Osteocyte (in vitro differentiated cells): ENCODE results near the gene GABBR1. TPM values are rescaled to one million over a fixed set of nuclear protein-coding genes. Genes with fewer than 3 reads are reported as not detected.

ENCODE experiments used
- DNase-seq: peaks from one replicate; pipeline ENCODE4 v3.0.0; 2021; ENCODE audit warnings: mixed read lengths; ENCODE audit not compliant: unreplicated experiment; ENCODE audit errors: extremely low spot score
- H3K27ac Mint-ChIP-seq: one replicate; pipeline ENCODE4 v1.8.0; 2021; ENCODE audit warnings: mild to moderate bottlenecking, mixed read lengths; ENCODE audit not compliant: unreplicated experiment
- H3K27me3 Mint-ChIP-seq: one replicate; pipeline ENCODE4 v1.8.0; 2021; ENCODE audit warnings: mixed read lengths; ENCODE audit not compliant: unreplicated experiment
- H3K36me3 Mint-ChIP-seq: one replicate; pipeline ENCODE4 v1.8.0; 2021; ENCODE audit warnings: mixed read lengths; ENCODE audit not compliant: unreplicated experiment
- H3K4me1 Mint-ChIP-seq: one replicate; pipeline ENCODE4 v1.8.0; 2021; ENCODE audit warnings: mixed read lengths; ENCODE audit not compliant: unreplicated experiment
- H3K4me3 Mint-ChIP-seq: one replicate; pipeline ENCODE4 v1.8.0; 2021; ENCODE audit warnings: mild to moderate bottlenecking, moderate library complexity, mixed read lengths; ENCODE audit not compliant: unreplicated experiment
- H3K9me3 Mint-ChIP-seq: one replicate; pipeline ENCODE4 v1.8.0; 2021; ENCODE audit warnings: mixed read lengths; ENCODE audit not compliant: unreplicated experiment
- CTCF ChIP-seq: fragments of 200-600 bp; sonication (generic); IDR thresholded peaks from 2 replicates; pipeline ENCODE4 v1.5.0; 2021; ENCODE audit warnings: antibody characterized with exemption, mild to moderate bottlenecking, moderate library complexity
- total RNA-seq: library from RNA; stranded (reverse); gene quantifications from 2 replicates; pipeline ENCODE4 v1.2.1, GENCODE V29; 2021

The GABBR1 gene
- total RNA-seq, 1 donor from 2014 or later: 93.6 TPM

GRCh38 chr6:29593199-29593855 lies 39.7 kb downstream of the GABBR1 start:
- Mint-ChIP-seq H3K27ac (no peak overlapping the region), H3K9me3 (no peaks in the 10 kb centered on the region), H3K4me3 (no peak overlapping the region), H3K4me1 (no peaks in the 10 kb centered on the region), H3K27me3 (peaks cover 12% of the 10 kb centered on the region), H3K36me3 (no peaks in the 10 kb centered on the region)
- DNase-seq: no peak
- TF ChIP-seq CTCF: no peak

GRCh38 chr6:29591677-29592076 lies 41.3 kb downstream of the GABBR1 start:
- Mint-ChIP-seq H3K36me3 (no peaks in the 10 kb centered on the region), H3K27ac (no peak overlapping the region), H3K4me3 (no peak overlapping the region), H3K4me1 (no peaks in the 10 kb centered on the region), H3K27me3 (peaks cover 13% of the 10 kb centered on the region), H3K9me3 (no peaks in the 10 kb centered on the region)
- no peak for DNase-seq
- no peak for TF ChIP-seq CTCF

- no peak for TF ChIP-seq CTCF
Observed at GRCh38 chr6:29590218-29590808, 42.7 kb downstream of the GABBR1 start.

GRCh38 chr6:29589423-29590048 lies 43.4 kb downstream of the GABBR1 start:
- DNase-seq: no peak
- Mint-ChIP-seq H3K36me3 (no peaks in the 10 kb centered on the region), H3K4me3 (no peak overlapping the region), H3K27me3 (peaks cover 23% of the 10 kb centered on the region), H3K4me1 (no peaks in the 10 kb centered on the region), H3K9me3 (no peaks in the 10 kb centered on the region), H3K27ac (no peak overlapping the region)
- peak; percentile 83 for TF ChIP-seq CTCF

More at GRCh38 chr6:29590218-29590808, 42.7 kb downstream of the GABBR1 start:
- Mint-ChIP-seq H3K27me3 (peaks cover 20% of the 10 kb centered on the region), H3K27ac (no peak overlapping the region), H3K9me3 (no peaks in the 10 kb centered on the region), H3K4me1 (no peaks in the 10 kb centered on the region), H3K36me3 (no peaks in the 10 kb centered on the region), H3K4me3 (no peak overlapping the region)
- DNase-seq: no peak

GRCh38 chr6:29584821-29585220 lies 48.2 kb downstream of the GABBR1 start, which contains the start of gene OR2H2:
Gene OR2H2 (plus strand): TSS chr6:29585121. CDS start chr6:29587945, 2,824 bp downstream.
- peaks cover 19% of the 10 kb centered on the region for H3K27me3 Mint-ChIP-seq
- no peaks in the 10 kb centered on the region for H3K36me3 Mint-ChIP-seq
- H3K9me3 Mint-ChIP-seq: no peaks in the 10 kb centered on the region
- peak; percentile 4 for DNase-seq
- no peak within 1 kb of the TSS for H3K4me3 Mint-ChIP-seq
- no peak for TF ChIP-seq CTCF
- H3K27ac Mint-ChIP-seq: no peak within 1 kb of the TSS
- H3K4me1 Mint-ChIP-seq: no peaks in the 10 kb centered on the region
